Measurements from ENCODE around the gene CHST8.

Gene CHST8

DNA sequence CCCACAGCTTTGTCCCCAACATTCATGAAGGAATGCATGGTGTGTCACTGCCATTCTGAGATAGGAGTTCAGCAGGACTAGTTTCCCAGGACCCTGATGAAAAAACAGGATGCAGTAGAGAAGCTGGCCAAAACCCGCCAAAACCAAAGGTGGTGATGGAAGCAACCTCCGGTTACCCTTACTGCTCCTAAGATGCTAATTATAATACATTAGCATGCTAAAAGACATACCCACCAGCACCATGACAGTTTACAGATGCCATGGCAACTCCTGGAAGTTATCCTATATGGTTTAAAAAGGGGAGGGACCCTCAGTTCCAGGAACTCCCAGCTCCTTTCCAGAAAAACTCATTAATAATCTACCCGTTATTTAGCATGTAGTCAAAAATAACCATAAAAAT is 115.0 kb downstream of the CHST8 start:
- no peak for DNase-seq (ENCODE audit: low read depth)

DNA sequence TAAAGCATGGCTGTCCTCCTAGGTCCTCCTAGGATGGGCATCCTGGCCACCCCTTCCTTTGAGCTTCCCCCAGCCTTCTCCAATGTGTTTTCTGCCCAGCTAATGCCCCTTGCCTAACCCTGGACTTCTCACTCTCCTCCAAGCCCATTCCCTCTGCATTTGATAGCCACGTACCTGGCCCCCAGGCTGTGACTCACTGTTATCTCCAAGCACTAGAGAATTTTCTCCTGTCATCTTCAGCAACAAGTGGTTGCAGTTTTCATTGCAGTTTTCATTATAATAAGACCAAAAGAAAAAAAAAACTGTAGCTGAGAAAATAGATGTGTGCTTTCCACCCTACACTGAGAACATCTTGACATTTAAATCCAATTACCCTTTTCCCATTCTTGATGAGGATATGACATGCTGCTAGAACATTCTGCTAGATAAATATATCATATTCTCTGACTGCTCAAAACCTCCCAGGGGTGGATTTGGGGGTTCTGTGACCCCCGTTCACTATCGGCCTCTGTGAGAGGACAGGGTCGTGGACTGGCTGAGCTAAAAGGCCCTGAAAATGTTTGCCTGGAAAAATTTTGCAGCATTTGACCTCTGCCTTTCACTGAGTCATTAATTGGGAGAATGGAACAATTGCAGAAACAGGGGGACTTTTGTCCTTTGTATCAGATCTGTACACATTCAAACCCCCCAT is 116.1 kb downstream of the CHST8 start:
- no peak for DNase-seq (ENCODE audit: low read depth)

GRCh38 chr19:33740811-33741396 is 119.2 kb downstream of the CHST8 start:
- no peak for DNase-seq (ENCODE audit: low read depth)

- no peak for DNase-seq (ENCODE audit: low read depth)
These were observed 123.5 kb downstream of the CHST8 start for GRCh38 chr19:33745297-33745696.

GRCh38 chr19:33746159-33746558 is 124.4 kb downstream of the CHST8 start:
- DNase-seq (ENCODE audit: low read depth): no peak

DNA sequence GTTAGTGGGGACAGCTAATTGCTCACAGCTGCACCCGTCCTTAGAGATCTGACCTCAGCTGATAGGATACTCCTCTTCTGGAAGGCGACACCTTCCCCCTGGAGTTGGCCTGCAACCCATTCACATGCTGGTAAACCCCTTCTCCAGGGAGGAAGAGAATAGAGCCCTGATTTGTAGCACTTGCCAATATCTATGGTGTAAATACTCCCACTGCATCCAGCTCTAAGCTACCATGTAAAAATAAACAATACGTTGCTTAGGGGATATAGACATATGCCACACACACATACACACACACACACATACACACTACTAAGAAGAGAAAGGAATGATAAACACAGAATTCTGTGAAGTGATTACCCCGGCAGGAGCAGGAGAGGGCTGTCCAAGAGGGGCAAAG is 125.5 kb downstream of the CHST8 start:
- no peak for DNase-seq (ENCODE audit: low read depth)

DNA sequence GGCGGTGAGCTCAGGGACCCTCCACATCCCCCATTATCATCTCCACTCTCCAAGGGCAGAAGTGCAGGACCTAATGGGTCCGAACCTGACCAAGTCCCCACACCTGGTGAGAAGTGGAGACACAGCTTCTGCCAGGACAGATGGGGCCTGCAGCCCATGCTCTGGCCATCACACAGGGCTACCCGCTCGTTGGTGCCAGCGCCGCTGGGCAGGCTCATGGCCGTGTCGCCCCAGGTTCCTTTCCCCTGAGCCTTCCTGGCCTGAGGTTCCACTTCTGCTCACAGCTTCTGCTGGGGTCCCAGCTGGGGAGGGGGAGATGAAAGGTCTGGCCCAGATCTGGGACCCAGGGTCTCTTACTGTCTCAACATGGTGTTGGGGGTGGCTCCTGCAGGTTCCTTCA is 126.5 kb downstream of the CHST8 start:
- no peak for DNase-seq (ENCODE audit: low read depth)

GRCh38 chr19:33749016-33749415 is 127.3 kb downstream of the CHST8 start:
- no peak for DNase-seq (ENCODE audit: low read depth)

GRCh38 chr19:33749619-33750175 is 127.9 kb downstream of the CHST8 start:
- no peak for DNase-seq (ENCODE audit: low read depth)

DNA sequence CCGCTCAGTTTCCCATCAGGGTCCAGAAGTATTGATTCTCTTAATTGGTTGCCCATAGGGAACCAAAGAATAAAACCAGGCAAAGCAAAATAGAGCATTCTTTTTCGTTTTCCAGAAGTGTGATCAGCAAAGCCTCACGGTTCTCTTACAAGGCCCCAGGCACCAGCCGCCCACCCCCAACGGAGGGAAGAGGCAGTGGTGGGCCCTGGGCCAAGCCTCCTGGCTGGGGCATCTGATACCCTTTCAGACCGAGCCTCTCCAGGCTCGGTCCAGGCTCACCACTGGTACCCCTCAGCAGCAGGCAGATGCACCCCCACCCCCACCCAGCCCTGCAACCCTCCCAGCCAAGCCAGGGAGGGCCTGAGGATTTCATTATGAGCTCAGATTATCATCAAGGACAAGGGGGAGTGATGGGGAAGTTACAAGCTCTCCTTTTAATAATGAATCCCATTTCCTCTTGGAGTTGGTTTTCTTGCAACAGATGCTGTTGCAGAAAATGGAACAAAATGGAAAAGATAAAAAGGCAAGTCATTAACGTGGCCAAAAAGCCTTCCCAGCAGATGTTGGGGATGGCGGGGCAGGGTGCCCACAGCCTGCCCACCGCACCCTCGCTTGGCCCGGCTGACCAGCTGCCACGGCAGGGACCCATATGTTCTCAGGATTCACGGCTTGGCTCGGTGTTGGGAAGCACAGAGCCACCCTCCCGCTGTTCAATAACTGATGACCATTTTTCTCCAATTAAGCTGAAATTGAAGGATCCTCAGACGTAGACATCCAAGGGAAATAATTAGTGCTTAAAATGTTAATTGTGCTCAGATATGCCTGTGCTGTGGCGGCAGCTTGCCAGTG is 129.1 kb downstream of the CHST8 start:
- no peak for DNase-seq (ENCODE audit: low read depth)

DNA sequence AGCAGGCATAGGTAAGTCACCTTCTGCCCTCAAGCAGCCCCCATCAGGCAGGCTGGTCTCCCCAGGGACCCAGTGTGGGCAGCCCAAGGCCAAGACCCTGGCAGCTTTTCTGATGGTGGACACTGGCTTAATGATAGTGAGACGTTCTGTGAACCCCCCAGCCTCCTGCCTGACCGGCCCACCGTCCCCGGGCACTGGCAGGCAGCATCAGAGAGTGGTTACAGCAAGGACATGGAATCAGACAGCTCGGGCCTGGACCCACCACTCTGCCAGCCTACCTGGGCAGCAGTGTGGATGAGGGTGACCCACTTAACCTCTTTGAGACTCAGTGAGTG is 129.7 kb downstream of the CHST8 start:
- no peak for DNase-seq (ENCODE audit: low read depth)

- DNase-seq (ENCODE audit: low read depth): no peak
These were observed 130.5 kb downstream of the CHST8 start for GRCh38 chr19:33752018-33752800.

DNA sequence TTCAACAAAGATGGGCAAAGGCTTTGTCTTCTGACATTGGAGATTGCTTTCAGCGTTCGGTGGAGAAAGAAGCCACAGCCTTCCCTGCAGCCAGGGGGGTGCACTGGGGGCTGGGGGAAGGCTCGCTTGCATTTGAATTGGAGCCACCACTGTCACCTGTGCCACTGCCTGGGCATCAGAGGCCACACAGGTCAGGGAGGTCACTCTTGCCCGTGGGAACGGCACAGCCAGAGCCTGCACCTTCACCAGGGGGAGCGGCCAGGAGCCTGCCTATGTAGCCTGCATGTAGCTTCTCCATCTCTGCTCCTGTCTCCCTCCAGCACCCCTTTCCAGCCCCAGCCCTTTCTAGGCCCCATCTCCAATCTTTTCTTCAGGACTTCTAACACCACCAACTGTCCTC is 131.2 kb downstream of the CHST8 start:
- no peak for DNase-seq (ENCODE audit: low read depth)

DNA sequence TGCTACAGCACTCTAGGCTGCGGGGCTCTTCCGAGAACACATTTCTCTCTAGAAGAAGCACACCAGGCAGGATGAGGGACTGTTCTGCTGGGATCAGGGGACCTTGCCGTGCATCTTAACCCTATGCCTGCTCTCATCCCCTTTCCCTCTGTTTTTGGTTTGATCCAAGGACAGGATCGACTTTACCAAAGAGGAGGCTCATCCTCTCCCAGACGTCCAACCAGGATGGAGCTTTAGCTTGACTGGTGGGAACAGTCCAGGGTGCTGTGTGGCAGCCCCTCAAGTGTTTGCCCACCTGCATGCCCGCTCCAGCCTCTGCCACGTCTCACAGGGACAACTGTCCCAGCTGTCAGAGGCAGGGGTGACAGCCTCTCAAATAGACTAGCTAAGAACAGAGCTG is 132.6 kb downstream of the CHST8 start:
- DNase-seq (ENCODE audit: low read depth): no peak

DNA sequence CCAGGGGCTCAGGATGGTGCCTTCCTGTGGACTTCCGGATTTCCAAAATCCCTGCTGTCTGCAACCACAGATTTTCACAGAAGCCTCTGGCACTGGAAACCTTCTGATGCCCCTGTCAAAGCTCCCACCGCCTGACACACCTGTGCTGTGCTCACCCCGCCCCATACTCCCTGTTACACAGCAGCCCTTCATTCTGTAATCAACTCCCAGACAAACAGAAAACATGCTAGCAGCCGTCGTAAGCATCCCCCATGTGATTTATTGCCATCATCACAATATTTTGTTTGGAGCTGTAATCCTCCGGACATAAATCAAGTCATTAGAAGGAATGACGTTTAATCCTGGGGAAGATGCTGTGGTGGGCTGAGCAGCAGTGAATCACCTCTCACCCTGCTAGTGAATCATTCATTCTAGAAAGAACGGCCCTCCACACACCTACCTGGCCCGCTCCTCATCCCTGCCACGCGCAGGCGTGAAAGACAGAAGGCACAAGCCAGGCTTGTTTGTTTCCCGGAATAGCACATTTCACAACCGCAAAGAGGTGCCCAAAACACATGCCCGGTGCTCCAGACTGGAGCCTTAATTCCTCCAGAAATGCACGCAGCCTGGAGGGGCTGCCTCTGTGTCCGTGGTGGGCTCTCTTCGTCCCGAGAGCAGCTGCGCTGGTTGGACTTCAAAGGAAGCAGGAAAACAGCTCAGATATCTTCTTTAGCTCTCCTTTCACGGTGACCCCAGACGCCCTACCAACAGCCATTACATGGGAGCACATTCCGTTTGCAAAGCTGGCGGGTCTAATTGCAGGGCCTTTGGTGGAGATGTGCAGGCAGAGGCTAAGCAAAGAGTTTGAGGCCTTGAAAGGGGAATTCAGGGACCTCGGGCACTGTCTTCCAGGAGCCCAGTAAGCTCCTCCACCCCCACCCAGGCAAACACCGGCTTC is 133.6 kb downstream of the CHST8 start:
- no peak for DNase-seq (ENCODE audit: low read depth)

- no peak for DNase-seq (ENCODE audit: low read depth)
These were observed 134.4 kb downstream of the CHST8 start for GRCh38 chr19:33756177-33756576.

DNA sequence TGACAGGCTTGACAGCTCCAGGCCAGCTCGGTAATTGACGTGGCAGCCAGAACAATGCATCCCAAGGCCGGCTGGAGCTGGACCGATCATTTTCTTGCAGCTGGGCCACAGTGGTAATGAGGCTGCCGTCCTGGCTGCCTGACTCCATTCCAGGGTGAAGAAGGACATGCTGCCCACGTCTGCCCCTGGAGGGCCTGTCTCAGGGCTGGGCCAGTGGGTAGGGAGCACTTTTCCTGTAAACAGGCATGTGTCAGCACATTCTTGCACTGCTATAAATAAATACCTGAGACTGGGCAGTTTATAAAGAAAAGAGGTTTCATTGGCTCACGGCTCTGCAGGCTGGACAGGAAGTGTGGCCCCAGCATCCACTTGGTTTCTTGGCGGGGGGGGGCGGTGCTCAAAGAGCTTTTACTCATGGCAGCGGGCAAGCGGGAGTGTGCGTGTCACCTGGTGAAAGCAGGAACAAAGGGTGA is 136.8 kb downstream of the CHST8 start:
- DNase-seq (ENCODE audit: low read depth): no peak

DNA sequence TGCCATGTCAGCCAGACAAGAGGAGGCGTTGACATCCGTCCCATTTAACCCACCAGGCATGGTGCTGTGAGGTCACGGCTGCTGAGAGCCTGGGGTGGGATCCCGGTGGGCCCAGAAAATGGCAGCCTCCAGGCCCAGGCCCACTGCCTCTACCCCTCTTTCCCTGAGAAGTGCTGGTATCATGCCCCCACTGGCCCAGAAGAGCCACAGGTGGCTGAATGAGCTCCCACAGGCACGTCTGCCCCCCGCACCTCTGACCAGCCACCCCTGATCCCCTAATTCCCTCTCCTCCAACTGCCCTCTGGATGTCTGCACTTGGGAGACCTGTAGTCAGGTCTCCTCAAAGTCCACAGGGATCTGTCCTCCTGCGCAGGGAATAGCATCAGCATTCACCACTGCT is 137.6 kb downstream of the CHST8 start:
- no peak for DNase-seq (ENCODE audit: low read depth)

GRCh38 chr19:33763633-33764371 is 142.0 kb downstream of the CHST8 start:
- DNase-seq (ENCODE audit: low read depth): no peak

GRCh38 chr19:33766623-33767022 is 144.9 kb downstream of the CHST8 start:
- no peak for DNase-seq (ENCODE audit: low read depth)
